Measurements from ENCODE around the gene CACHD1.
A peak's percentile ranks its signal among the peaks of the same experiment; 100 is the strongest.

CACHD1 gene

GRCh38 chr1:64685217-64685616 lies 215.3 kb downstream of the CACHD1 start:
- ChIA-PET POLR2A (no interaction called here), CTCF (interaction anchor here (0.6 to 1.5 kb wide), 7 partner anchors 9 to 191 kb away, joined by 3 to 20 read pairs (median 4); no protein-coding TSS in a partner anchor)
- H3K4me3 ChIP-seq (ENCODE audit: low read depth, low read length) = no peak overlapping the region
- no peak for DNase-seq (ENCODE audit: low read depth, low spot score)
- TF ChIP-seq CTCF (IDR thresholded peaks at IDR 0.05; ENCODE audit: insufficient read depth, low read length, missing control alignments) = no peak

GRCh38 chr1:64685765-64686341 lies 215.9 kb downstream of the CACHD1 start:
- ChIA-PET CTCF (interaction anchor here (0.6 to 1.5 kb wide), 7 partner anchors 10 to 192 kb away, joined by 3 to 20 read pairs (median 4); no protein-coding TSS in a partner anchor), POLR2A (no interaction called here)
- H3K4me3 ChIP-seq (ENCODE audit: low read depth, low read length) = no peak overlapping the region
- no peak for TF ChIP-seq CTCF (IDR thresholded peaks at IDR 0.05; ENCODE audit: insufficient read depth, low read length, missing control alignments)
- DNase-seq (ENCODE audit: low read depth, low spot score) = no peak

- POLR2A ChIA-PET = no interaction called here
- DNase-seq (ENCODE audit: low read depth, low spot score) = peak; percentile 16
- peak; percentile 66 for TF ChIP-seq CTCF (IDR thresholded peaks at IDR 0.05; ENCODE audit: insufficient read depth, low read length, missing control alignments)
- CTCF ChIA-PET = interaction anchor here (1.0 to 7.7 kb wide), 4 partner anchors 8 to 138 kb away, joined by 4 to 69 read pairs (median 8); no protein-coding TSS in a partner anchor
- H3K4me3 ChIP-seq (ENCODE audit: low read depth, low read length) = no peak overlapping the region
Observed at GRCh38 chr1:64686828-64687724, 217.1 kb downstream of the CACHD1 start.

- DNase-seq (ENCODE audit: low read depth, low spot score) = no peak
Observed at GRCh38 chr1:64687725-64688327, 217.9 kb downstream of the CACHD1 start.

GRCh38 chr1:64691626-64692025 lies 221.7 kb downstream of the CACHD1 start:
- no peak for DNase-seq (ENCODE audit: low read depth, low spot score)
- CTCF ChIA-PET = interaction anchor here (0.8 to 7.7 kb wide), 5 partner anchors 13 to 996 kb away, joined by 3 to 69 read pairs (median 3); no protein-coding TSS in a partner anchor
- no peak for TF ChIP-seq CTCF (IDR thresholded peaks at IDR 0.05; ENCODE audit: insufficient read depth, low read length, missing control alignments)
- H3K4me3 ChIP-seq (ENCODE audit: low read depth, low read length) = no peak overlapping the region
- POLR2A ChIA-PET = no interaction called here

More at GRCh38 chr1:64687725-64688327, 217.9 kb downstream of the CACHD1 start:
- ChIA-PET CTCF (interaction anchor here (0.7 to 7.7 kb wide), 5 partner anchors 9 to 281 kb away, joined by 3 to 69 read pairs (median 5); no protein-coding TSS in a partner anchor), POLR2A (no interaction called here)
- no peak for TF ChIP-seq CTCF (IDR thresholded peaks at IDR 0.05; ENCODE audit: insufficient read depth, low read length, missing control alignments)
- H3K4me3 ChIP-seq (ENCODE audit: low read depth, low read length) = no peak overlapping the region

Measured in AG04449 (cell line).